Lung (tissue), 12 donors: ENCODE measurements around the gene CRLF1. TPM values are rescaled to one million over a fixed set of nuclear protein-coding genes. Genes with fewer than 3 reads are reported as not detected.
"Not testable (repeated sequence)": the region's sequence is repeated elsewhere in the genome, so short reads cannot be mapped to it uniquely, and the experiment has no call there.

Source experiments
- ATAC-seq: fragments of 200-7000 bp; cut with Tn5 transposase; one replicate; pipeline ENCODE4 v1.9.1; 2020; ENCODE audit warnings: moderate number of reproducible peaks; ENCODE audit not compliant: insufficient read depth, low FRiP score
- DNase-seq, 3 donors: peaks; one replicate each; pipeline ENCODE4 v3.0.0-alpha.2; 2013 to 2017
- H3K27ac ChIP-seq, 2 donors: one replicate each; pipeline ENCODE4 v1.5.1; 2013; ENCODE audit warnings: mild to moderate bottlenecking in 2 of 2, moderate library complexity in 2 of 2, control low read depth in 1 of 2, inconsistent platforms in 1 of 2, low read depth in 1 of 2, low read length in 1 of 2
- H3K27me3 ChIP-seq, 3 donors: one replicate each; pipeline ENCODE4 v1.5.1; 2013; ENCODE audit warnings: low read length in 2 of 3; ENCODE audit not compliant: control insufficient read depth in 3 of 3, insufficient read depth in 3 of 3
- H3K36me3 ChIP-seq, 4 donors: one replicate each; pipeline ENCODE4 v1.5.1; 2013; ENCODE audit warnings: low read length in 4 of 4, mild to moderate bottlenecking in 1 of 4, moderate library complexity in 1 of 4; ENCODE audit not compliant: control insufficient read depth in 4 of 4, insufficient read depth in 4 of 4
- H3K4me1 ChIP-seq, 5 donors: one replicate each; pipeline ENCODE4 v1.5.1; 2013; ENCODE audit warnings: low read length in 5 of 5, mild to moderate bottlenecking in 2 of 5, moderate library complexity in 1 of 5; ENCODE audit not compliant: control insufficient read depth in 5 of 5, insufficient read depth in 5 of 5
- H3K4me3 ChIP-seq: one replicate; pipeline ENCODE4 v1.5.1; 2013; ENCODE audit warnings: mild to moderate bottlenecking, control low read depth, moderate library complexity
- H3K9ac ChIP-seq, 2 donors: one replicate each; pipeline ENCODE4 v1.5.1; 2013; ENCODE audit warnings: low read length in 2 of 2, control low read depth in 1 of 2; ENCODE audit not compliant: insufficient read depth in 1 of 2
- H3K9me3 ChIP-seq, 4 donors: one replicate each; pipeline ENCODE4 v1.5.1; 2013; ENCODE audit warnings: low read length in 3 of 4, mild to moderate bottlenecking in 1 of 4, moderate library complexity in 1 of 4; ENCODE audit not compliant: control insufficient read depth in 4 of 4, insufficient read depth in 3 of 4
- WGBS, 2 donors: extraction: QIAGEN DNeasy Blood & Tissue Kit; methylation state at CpG; one replicate each; pipeline ENCODE4 v1.1.7; 2013; 5-methylcytosine and 5-hydroxymethylcytosine counted together
- polyA plus RNA-seq, 2 donors: library from polyadenylated mRNA; stranded (reverse); fragments of 200-250 nt; gene quantifications; one replicate each; pipeline ENCODE4 v1.2.1, GENCODE V29; 2013
- total RNA-seq, 2 donors: library from RNA; depleted of rRNA in 1 of 2; stranded (reverse); fragments of >200 nt in 1 of 2; gene quantifications; one replicate each; pipeline ENCODE4 v1.2.1, GENCODE V29; 2014 to 2021
- TF ChIP-seq, protein P1 (sequence below): IDR thresholded peaks from 2 replicates; pipeline ENCODE4 v1.5.1; 2012; ENCODE audit warnings: mild to moderate bottlenecking; ENCODE audit errors: control extremely low read depth, extremely low read depth
- donor health status: control.
- donor health status: control.
- donor health status: Bipolar disorder and iron deficiency.
- donor health status: healthy.
- donor health status: DM: yes; HTN: yes; CAD: no.

The CRLF1 gene
- total and polyA plus RNA-seq, 4 donors: 12.8 to 48.2 (median 25.1) TPM

DNA sequence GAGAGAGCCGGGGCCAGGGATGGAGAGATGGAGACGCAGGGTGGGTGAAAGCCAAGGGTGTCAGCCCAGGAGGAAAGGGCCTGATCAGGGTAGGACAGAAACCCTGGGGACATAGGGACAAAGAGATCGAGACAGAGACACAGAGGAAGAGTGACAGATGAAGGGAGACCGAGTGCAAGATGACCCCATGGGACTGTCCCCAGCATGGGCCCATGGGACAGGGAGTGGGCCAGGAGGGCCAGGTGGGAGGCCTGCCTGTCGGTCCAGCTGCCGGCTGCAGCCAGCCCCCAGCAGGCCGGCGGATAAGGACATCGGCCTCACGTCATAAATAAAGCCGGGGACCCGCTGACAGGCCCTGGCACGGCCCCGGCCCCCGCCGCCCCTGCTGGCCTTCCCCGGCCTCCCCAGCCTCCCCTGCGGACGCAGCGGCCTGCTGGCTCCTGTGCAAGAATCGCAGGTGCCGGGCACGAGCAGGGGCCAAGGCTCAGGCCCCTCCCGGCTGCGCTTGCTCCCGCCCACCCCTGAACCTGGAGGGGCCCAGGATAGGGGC, 11.7 kb downstream of the CRLF1 start:
- peaks cover 0 to 7% (median 5%) of the 10 kb centered on the region in 4 donors for H3K36me3 ChIP-seq
- H3K27me3 ChIP-seq: peaks cover 0 to 20% (median 20%) of the 10 kb centered on the region in 3 donors
- no peak overlapping the region for H3K27ac ChIP-seq
- TF ChIP-seq, protein P1, sequence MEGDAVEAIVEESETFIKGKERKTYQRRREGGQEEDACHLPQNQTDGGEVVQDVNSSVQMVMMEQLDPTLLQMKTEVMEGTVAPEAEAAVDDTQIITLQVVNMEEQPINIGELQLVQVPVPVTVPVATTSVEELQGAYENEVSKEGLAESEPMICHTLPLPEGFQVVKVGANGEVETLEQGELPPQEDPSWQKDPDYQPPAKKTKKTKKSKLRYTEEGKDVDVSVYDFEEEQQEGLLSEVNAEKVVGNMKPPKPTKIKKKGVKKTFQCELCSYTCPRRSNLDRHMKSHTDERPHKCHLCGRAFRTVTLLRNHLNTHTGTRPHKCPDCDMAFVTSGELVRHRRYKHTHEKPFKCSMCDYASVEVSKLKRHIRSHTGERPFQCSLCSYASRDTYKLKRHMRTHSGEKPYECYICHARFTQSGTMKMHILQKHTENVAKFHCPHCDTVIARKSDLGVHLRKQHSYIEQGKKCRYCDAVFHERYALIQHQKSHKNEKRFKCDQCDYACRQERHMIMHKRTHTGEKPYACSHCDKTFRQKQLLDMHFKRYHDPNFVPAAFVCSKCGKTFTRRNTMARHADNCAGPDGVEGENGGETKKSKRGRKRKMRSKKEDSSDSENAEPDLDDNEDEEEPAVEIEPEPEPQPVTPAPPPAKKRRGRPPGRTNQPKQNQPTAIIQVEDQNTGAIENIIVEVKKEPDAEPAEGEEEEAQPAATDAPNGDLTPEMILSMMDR: no peak
- peaks cover 0 to 12% (median 4%) of the 10 kb centered on the region in 5 donors for H3K4me1 ChIP-seq
- 24 to 33% methylated on average over 20 to 26 of the region's 26 CpGs for WGBS, 2 donors
- peaks cover 0 to 1% (median 0%) of the 10 kb centered on the region in 4 donors for H3K9me3 ChIP-seq
- DNase-seq (no peak), ATAC-seq (no peak)
- H3K4me3 ChIP-seq: no peak overlapping the region
- no peak overlapping the region for H3K9ac ChIP-seq

DNA sequence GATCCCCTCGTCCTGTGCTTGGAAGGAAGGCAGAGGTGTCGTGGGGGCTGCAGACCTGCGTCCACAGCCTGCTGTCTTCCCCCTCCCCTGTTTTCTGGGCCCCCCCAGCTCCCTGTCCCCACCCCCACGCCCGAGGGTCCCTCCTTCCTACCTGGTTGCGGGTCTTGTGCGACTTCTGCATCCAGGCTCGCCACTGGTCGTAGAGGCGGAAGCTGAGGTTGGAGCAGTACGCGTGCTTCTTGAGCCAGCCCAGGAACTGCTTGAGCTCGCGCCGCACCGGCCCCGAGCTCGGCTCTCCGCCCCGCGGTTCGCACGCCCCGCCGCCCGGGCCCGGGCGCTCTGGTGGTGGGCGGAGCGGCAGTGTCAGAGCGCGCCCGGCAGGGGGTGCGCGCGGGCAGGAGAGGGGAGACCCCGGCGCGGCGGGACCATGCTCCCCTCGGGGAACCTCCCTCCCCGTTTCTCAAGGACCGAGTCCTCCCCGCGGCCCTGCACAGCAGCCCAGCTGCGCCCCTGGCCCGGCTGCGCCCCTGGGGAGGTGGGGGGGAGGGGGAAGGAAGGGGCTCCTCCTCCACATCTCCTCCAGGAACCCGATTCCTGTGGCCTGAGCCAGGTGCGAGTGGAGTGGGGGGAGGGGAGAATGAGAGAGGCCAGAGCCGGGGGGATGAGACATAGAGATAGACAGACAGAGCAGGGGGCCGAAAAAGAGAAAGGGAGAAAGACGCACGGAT, 12.3 kb downstream of the CRLF1 start:
- peaks cover 0 to 7% (median 5%) of the 10 kb centered on the region in 4 donors for H3K36me3 ChIP-seq
- WGBS, 2 donors: 1 to 3% methylated on average over 39 to 54 of the region's 54 CpGs
- H3K9me3 ChIP-seq: peaks cover 0 to 1% (median 0%) of the 10 kb centered on the region in 4 donors
- H3K27ac ChIP-seq: no peak overlapping the region
- H3K9ac ChIP-seq: no peak overlapping the region
- ATAC-seq (peak; percentile 77), DNase-seq (peak; percentile 84 to 88 (median 85))
- no peak overlapping the region for H3K4me3 ChIP-seq
- peaks cover 0 to 20% (median 17%) of the 10 kb centered on the region in 3 donors for H3K27me3 ChIP-seq
- TF ChIP-seq, protein P1: peak; percentile 72
- H3K4me1 ChIP-seq: peaks cover 0 to 18% (median 9%) of the 10 kb centered on the region in 5 donors

DNA sequence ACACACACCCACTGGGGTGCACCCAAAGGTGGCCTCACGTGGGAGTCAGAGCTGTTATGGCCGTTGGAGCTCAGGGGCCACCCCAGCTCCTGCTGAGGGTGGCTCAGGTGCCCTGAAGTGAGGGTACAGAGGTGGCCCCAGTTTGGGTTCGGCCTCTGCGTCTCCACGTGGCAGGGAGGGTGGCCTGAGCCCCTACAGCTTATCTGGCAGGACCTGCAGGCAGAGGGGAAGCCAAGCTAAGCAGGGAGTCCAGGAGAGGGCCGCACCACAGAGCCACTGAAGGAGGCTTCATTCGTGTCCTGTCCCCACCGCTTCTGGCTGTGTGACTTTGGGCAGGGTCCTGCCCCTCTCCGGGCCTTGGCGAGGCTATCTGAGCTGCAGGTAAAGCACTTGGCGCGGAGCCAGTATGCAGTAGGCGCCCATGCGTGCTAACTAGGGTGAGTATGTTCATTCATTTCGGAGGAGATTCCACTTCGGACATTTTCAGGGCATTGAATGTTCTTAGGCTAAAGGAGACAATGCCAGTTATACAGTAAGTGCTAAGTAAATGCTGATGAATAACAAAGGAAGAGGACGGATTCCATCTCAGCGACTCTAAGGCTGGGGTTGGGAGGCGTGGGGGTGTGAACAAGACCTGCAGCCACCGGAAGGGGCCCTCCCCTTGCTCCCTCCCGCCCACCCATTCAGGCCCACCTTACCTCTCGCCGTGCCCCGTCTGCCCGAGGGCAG, 13.1 kb downstream of the CRLF1 start:
- no peak for DNase-seq
- no peak overlapping the region for H3K27ac ChIP-seq
- no peak overlapping the region for H3K9ac ChIP-seq
- peaks cover 0 to 21% (median 11%) of the 10 kb centered on the region in 5 donors for H3K4me1 ChIP-seq
- peaks cover 0 to 1% (median 0%) of the 10 kb centered on the region in 4 donors for H3K9me3 ChIP-seq
- TF ChIP-seq, protein P1: no peak
- peaks cover 0 to 17% (median 17%) of the 10 kb centered on the region in 3 donors for H3K27me3 ChIP-seq
- peaks cover 0 to 7% (median 5%) of the 10 kb centered on the region in 4 donors for H3K36me3 ChIP-seq
- WGBS, 2 donors: 50 to 52% methylated on average over 24 to 25 of the region's 25 CpGs
- no peak overlapping the region for H3K4me3 ChIP-seq
- no peak for ATAC-seq

DNA sequence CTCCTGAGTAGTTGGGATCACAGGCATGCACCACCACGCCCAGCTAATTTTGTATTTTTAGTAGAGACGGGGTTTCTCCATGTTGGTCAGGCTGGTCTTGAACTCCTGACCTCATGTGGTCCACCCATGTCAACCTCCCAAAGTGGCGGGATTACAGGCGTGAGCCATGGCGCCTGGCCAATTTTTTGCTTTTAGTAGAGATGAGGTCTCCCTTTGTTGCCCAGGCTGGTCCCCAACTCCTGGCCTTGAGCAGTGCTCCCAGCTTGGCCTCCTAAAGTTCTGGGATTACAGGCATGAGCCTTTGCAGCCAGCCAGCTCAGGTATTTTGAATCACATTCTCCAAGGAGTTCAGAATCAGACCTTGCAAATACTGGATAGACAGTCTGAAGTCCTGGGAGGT, 13.9 kb downstream of the CRLF1 start:
- peaks cover 0 to 28% (median 11%) of the 10 kb centered on the region in 5 donors for H3K4me1 ChIP-seq
- not testable (repeated sequence) for H3K36me3 ChIP-seq, H3K27ac ChIP-seq, DNase-seq, H3K4me3 ChIP-seq, H3K9me3 ChIP-seq, ATAC-seq, H3K9ac ChIP-seq
- peaks cover 0 to 14% (median 12%) of the 10 kb centered on the region in 3 donors for H3K27me3 ChIP-seq
- 87 to 94% methylated on average over 5 of the region's 5 CpGs for WGBS, 2 donors
